HepG2 (cell line): ENCODE data around the gene SREBF1. TPM values are rescaled to one million over a fixed set of nuclear protein-coding genes. Genes with fewer than 3 reads are reported as not detected.

Experiments used
- DZIP1 ChIP-seq: sonication (generic); formaldehyde crosslinking; IDR thresholded peaks from 2 replicates; pipeline ENCODE4 v1.5.0; 2020; ENCODE audit warnings: mild to moderate bottlenecking, missing genetic modification reagents
- IRF2 ChIP-seq: IDR thresholded peaks from 2 replicates; pipeline ENCODE4 v1.6.1; 2018; ENCODE audit warnings: missing genetic modification reagents, missing compliant biosample characterization
- PAXIP1 ChIP-seq: sonication (generic); formaldehyde crosslinking; conservative IDR thresholded peaks from 2 replicates; pipeline ENCODE4 v1.4.0; 2020; ENCODE audit warnings: mild to moderate bottlenecking, missing genetic modification reagents, moderate library complexity
- PBX3 ChIP-seq: sonication (generic); formaldehyde crosslinking; IDR thresholded peaks from 2 replicates; pipeline ENCODE4 v1.8.1; 2023; ENCODE audit warnings: missing genetic modification reagents, inconsistent platforms, borderline replicate concordance
- PHF8 ChIP-seq: sonication (generic); formaldehyde crosslinking; IDR thresholded peaks from 2 replicates; pipeline ENCODE4 v1.5.0; 2020; ENCODE audit warnings: missing genetic modification reagents
- ZNF251 ChIP-seq: sonication (generic); formaldehyde crosslinking; IDR thresholded peaks from 2 replicates; pipeline ENCODE4 v1.9.0; 2021; ENCODE audit warnings: mild to moderate bottlenecking, missing genetic modification reagents
- ZNF281 ChIP-seq: sonication (generic); formaldehyde crosslinking; IDR thresholded peaks from 2 replicates; pipeline ENCODE4 v1.4.0; 2020; ENCODE audit warnings: missing genetic modification reagents, borderline replicate concordance
- ZNF574 ChIP-seq: sonication (generic); formaldehyde crosslinking; IDR thresholded peaks from 2 replicates; pipeline ENCODE4 v1.4.0; 2020; ENCODE audit warnings: missing genetic modification reagents
- polyA plus RNA-seq, 8 experiments: library from polyadenylated mRNA; depleted of rRNA in 3 of 8; stranded (reverse) in 7 of 8; unstranded in 1 of 8; fragments of >200 nt; fragmentation: Illumina TruSeq in 4 of 8; extraction: Trizol in 4 of 8; gene quantifications; 2 replicates each; pipeline versions ENCODE4 v1.2.1 to v1.2.3, GENCODE V29; 2011 to 2016; ENCODE audit warnings: low read depth in 4 of 8, missing spikeins in 1 of 8, mixed read lengths in 1 of 8; ENCODE audit not compliant: insufficient read depth in 1 of 8
- total RNA-seq, 5 experiments: library from RNA; depleted of rRNA; stranded (reverse); fragments of >200 nt; fragmentation: Illumina TruSeq; extraction: Trizol; gene quantifications; 2 replicates each; pipeline ENCODE4 v1.2.3, GENCODE V29; 2016; ENCODE audit warnings: low read depth in 1 of 5

SREBF1 gene
- total and polyA plus RNA-seq, 2 of the 13 experiments (the other 11 are each of a cell fraction or from before 2014, with no cell fraction given) = 34.3 to 38.0 TPM

- TF ChIP-seq DZIP1 (CRISPR knock-in tag) (no peak), PAXIP1 (0 out of 2 replicates have a peak, but pooled peaks have one; percentile 13), PHF8 (CRISPR knock-in tag) (no peak), ZNF574 (CRISPR knock-in tag) (peak; percentile 54; the same call in 1 of the 2 replicates), PBX3 (no peak), IRF2 (CRISPR knock-in tag) (0 out of 2 replicates have a peak, but pooled peaks have one; percentile 38), ZNF281 (peak; percentile 8; the same call in 1 of the 2 replicates), ZNF251 (CRISPR knock-in tag) (0 out of 2 replicates have a peak, but pooled peaks have one; percentile 28)
Observed at GRCh38 chr17:17824783-17825614, 11.8 kb downstream of the SREBF1 start (continued).
